PFSK-1 (cell line): ENCODE data around the gene FOXF2.

ENCODE experiments used
- FOXP2 ChIP-seq: optimal IDR thresholded peaks from 2 replicates; pipeline ENCODE3; 2011; ENCODE audit warnings: borderline replicate concordance, control low read depth, inconsistent platforms; ENCODE audit not compliant: insufficient read depth; ENCODE audit errors: extremely low read length, extremely low read depth
- POLR2AphosphoS5 ChIP-seq: IDR thresholded peaks from 2 replicates; pipeline ENCODE4 v1.6.1; 2012; ENCODE audit warnings: low read depth, mild to moderate bottlenecking, control low read depth, low read length, moderate library complexity
- SIN3A ChIP-seq: IDR thresholded peaks from 2 replicates; pipeline ENCODE4 v1.6.1; 2012; ENCODE audit warnings: mild to moderate bottlenecking, low read length, moderate library complexity, borderline replicate concordance; ENCODE audit not compliant: insufficient read depth
- TAF1 ChIP-seq: IDR thresholded peaks from 2 replicates; pipeline ENCODE4 v1.6.1; 2012; ENCODE audit warnings: low read length, control low read depth, borderline replicate concordance; ENCODE audit not compliant: insufficient read depth
- TF ChIP-seq, protein P1 (sequence below), 2 experiments: IDR thresholded peaks; 2 replicates each; pipeline versions ENCODE4 v1.6.1 to v1.8.0; 2011 to 2012; ENCODE audit warnings: low read depth in 2 of 2, low read length in 2 of 2, control low read depth in 1 of 2, inconsistent platforms in 1 of 2, mild to moderate bottlenecking in 1 of 2, moderate library complexity in 1 of 2; ENCODE audit not compliant: insufficient read depth in 1 of 2

FOXF2 gene

DNA sequence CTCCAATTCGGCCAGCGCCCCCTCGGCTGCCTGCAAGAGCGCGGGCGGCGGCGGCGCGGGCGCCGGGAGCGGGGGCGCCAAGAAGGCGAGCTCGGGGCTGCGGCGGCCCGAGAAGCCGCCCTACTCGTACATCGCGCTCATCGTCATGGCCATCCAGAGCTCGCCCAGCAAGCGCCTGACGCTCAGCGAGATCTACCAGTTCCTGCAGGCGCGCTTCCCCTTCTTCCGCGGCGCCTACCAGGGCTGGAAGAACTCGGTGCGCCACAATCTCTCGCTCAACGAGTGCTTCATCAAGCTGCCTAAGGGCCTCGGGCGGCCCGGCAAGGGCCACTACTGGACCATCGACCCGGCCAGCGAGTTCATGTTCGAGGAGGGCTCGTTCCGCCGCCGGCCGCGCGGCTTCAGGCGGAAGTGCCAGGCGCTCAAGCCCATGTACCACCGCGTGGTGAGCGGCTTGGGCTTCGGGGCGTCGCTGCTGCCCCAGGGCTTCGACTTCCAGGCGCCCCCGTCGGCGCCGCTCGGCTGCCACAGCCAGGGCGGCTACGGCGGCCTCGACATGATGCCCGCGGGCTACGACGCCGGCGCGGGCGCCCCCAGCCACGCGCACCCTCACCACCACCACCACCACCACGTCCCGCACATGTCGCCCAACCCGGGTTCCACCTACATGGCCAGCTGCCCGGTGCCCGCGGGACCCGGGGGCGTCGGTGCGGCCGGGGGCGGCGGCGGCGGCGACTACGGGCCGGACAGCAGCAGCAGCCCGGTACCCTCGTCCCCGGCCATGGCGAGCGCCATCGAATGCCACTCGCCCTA, 963 bp downstream of the FOXF2 start:
- no peak for TF ChIP-seq TAF1
- TF ChIP-seq FOXP2: no peak
- TF ChIP-seq, protein P1, sequence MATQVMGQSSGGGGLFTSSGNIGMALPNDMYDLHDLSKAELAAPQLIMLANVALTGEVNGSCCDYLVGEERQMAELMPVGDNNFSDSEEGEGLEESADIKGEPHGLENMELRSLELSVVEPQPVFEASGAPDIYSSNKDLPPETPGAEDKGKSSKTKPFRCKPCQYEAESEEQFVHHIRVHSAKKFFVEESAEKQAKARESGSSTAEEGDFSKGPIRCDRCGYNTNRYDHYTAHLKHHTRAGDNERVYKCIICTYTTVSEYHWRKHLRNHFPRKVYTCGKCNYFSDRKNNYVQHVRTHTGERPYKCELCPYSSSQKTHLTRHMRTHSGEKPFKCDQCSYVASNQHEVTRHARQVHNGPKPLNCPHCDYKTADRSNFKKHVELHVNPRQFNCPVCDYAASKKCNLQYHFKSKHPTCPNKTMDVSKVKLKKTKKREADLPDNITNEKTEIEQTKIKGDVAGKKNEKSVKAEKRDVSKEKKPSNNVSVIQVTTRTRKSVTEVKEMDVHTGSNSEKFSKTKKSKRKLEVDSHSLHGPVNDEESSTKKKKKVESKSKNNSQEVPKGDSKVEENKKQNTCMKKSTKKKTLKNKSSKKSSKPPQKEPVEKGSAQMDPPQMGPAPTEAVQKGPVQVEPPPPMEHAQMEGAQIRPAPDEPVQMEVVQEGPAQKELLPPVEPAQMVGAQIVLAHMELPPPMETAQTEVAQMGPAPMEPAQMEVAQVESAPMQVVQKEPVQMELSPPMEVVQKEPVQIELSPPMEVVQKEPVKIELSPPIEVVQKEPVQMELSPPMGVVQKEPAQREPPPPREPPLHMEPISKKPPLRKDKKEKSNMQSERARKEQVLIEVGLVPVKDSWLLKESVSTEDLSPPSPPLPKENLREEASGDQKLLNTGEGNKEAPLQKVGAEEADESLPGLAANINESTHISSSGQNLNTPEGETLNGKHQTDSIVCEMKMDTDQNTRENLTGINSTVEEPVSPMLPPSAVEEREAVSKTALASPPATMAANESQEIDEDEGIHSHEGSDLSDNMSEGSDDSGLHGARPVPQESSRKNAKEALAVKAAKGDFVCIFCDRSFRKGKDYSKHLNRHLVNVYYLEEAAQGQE (IDR thresholded peaks at IDR 0.05; ENCODE audit: insufficient read depth in 1 of 2, low read depth in 2 of 2, low read length in 2 of 2): no peak
- TF ChIP-seq POLR2AphosphoS5: no peak
- TF ChIP-seq SIN3A: no peak

GRCh38 chr6:1390946-1391799, 1.8 kb downstream of the FOXF2 start:
- TF ChIP-seq TAF1: no peak

DNA sequence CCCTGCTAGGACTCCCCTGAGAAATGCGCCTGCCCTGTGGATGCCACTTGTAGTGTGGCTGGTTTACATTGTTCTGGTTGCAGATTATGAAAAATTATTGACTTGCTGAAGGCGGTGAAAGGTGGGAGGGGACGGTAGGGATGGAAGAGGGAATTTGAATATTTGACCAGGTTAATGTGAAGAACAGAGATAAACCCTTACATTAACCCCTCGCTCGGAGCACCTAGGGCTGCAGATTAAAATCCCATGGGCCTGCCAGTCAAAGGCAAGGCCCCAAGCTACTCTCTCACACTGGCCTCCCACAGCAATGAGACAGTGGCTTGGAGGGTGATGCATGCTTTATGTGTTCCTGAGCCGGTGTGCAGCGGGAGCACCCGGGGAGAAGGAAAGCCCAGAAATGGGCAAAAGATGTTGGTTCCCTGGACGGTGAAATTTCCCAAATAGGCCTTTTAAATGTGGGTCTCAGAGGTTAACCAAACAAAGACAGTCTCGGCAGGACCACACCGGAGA, 2.5 kb downstream of the FOXF2 start:
- no peak for TF ChIP-seq FOXP2
- TF ChIP-seq, protein P1 (IDR thresholded peaks at IDR 0.05; ENCODE audit: insufficient read depth in 1 of 2, low read depth in 2 of 2, low read length in 2 of 2): no peak
- no peak for TF ChIP-seq SIN3A
- TF ChIP-seq TAF1: no peak
- TF ChIP-seq POLR2AphosphoS5: no peak

- no peak for TF ChIP-seq TAF1
- TF ChIP-seq FOXP2: no peak
- no peak for TF ChIP-seq SIN3A
- TF ChIP-seq, protein P1 (IDR thresholded peaks at IDR 0.05; ENCODE audit: insufficient read depth in 1 of 2, low read depth in 2 of 2, low read length in 2 of 2): no peak
- TF ChIP-seq POLR2AphosphoS5: no peak
Measured at GRCh38 chr6:1392813-1393640, 3.7 kb downstream of the FOXF2 start.
